ENCODE data around the gene SLC38A10. TPM values are rescaled to one million over a fixed set of nuclear protein-coding genes. Genes with fewer than 3 reads are reported as not detected.

SLC38A10 gene
- total and polyA plus RNA-seq, 2 donors from 2014 or later = 72.7 to 89.7 TPM

DNA sequence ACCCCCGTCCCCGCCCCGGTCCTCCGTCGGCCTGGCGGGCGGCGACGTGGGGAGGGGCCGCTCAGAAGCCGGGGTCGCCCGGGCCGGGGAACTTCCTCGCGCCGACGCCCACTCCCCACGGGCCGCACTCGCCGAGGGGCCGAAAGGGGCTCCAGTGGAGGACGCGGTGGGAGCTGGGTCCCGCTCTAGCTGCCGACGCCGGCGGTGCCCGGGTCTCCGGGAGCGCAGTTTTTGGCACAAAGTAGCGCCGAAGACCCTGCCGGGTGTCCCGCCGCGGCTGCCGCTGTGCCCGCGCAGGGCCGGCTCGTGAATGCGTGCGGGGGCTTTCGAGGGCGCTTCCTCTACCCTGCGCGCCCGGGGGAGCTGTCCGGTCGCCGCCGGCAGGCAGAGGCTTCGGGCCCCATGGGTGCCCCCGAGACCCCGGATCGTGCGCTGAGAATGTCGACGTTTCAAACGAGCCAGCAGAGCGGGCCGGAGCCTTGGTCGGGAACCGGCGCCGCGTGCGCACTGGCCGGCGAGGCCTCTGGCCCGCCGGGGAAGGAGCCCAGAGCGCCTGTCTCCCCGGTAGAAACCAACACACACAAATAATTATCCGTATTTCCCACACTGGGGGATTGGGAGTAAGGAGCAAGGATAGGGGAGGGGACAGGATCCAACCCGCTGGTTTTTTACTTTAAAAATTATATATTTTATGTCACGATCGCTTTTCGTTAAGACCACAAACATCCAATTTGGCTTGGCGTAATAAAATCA, 46.6 kb upstream of the SLC38A10 start:
- FAIRE-seq (no peak), DNase-seq (peak in 3 of 5 donors; percentile 56 to 76 (median 60))
- Histone ChIP-seq H3K4me3 (ENCODE audit: low read length in 3 of 3) (peak overlapping the region in 2 of 3 donors; percentile 45 to 86), H3K27me3 (ENCODE audit: control insufficient read depth, insufficient read depth, low read length) (no peaks in the 10 kb centered on the region), H3K4me1 (ENCODE audit: control insufficient read depth in 2 of 3, insufficient read depth in 2 of 3, low read depth in 1 of 3, low read length in 3 of 3) (peaks cover 0 to 31% (median 15%) of the 10 kb centered on the region in 3 donors), H3K27ac (ENCODE audit: low read depth in 2 of 2, low read length in 2 of 2) (peak overlapping the region; percentile 94 to 95), H3K9me3 (ENCODE audit: control insufficient read depth in 2 of 3, insufficient read depth in 1 of 3, low read length in 3 of 3) (no peaks in the 10 kb centered on the region), H3K9ac (ENCODE audit: low read length in 3 of 3) (peak overlapping the region in 2 of 3 donors; percentile 1 to 78), H3K36me3 (ENCODE audit: control insufficient read depth in 2 of 3, insufficient read depth in 3 of 3, low read length in 3 of 3) (no peaks in the 10 kb centered on the region)
- intact Hi-C loops (cut with DNase I) = no loop called here
- TF ChIP-seq CTCF (IDR thresholded peaks at IDR 0.05; ENCODE audit: borderline replicate concordance, extremely low read depth, insufficient read depth) = no peak

- intact Hi-C loops (cut with DNase I) = no loop called here
- DNase-seq = peak in 4 of 5 donors; percentile 54 to 84 (median 79)
- Histone ChIP-seq H3K36me3 (ENCODE audit: control insufficient read depth in 2 of 3, insufficient read depth in 3 of 3, low read length in 3 of 3) (no peaks in the 10 kb centered on the region), H3K4me3 (ENCODE audit: low read length in 3 of 3) (peak overlapping the region in 2 of 3 donors; percentile 7 to 86), H3K27me3 (ENCODE audit: control insufficient read depth, insufficient read depth, low read length) (no peaks in the 10 kb centered on the region), H3K9ac (ENCODE audit: low read length in 3 of 3) (peak overlapping the region in 2 of 3 donors; percentile 41 to 61), H3K4me1 (ENCODE audit: control insufficient read depth in 2 of 3, insufficient read depth in 2 of 3, low read depth in 1 of 3, low read length in 3 of 3) (peaks cover 0 to 28% (median 15%) of the 10 kb centered on the region in 3 donors), H3K27ac (ENCODE audit: low read depth in 2 of 2, low read length in 2 of 2) (peak overlapping the region; percentile 94 to 95), H3K9me3 (ENCODE audit: control insufficient read depth in 2 of 3, insufficient read depth in 1 of 3, low read length in 3 of 3) (no peaks in the 10 kb centered on the region)
- TF ChIP-seq CTCF (IDR thresholded peaks at IDR 0.05; ENCODE audit: borderline replicate concordance, extremely low read depth, insufficient read depth) = no peak
- no peak for FAIRE-seq
These were observed 45.8 kb upstream of the SLC38A10 start for GRCh38 chr17:81340607-81341515.

DNA sequence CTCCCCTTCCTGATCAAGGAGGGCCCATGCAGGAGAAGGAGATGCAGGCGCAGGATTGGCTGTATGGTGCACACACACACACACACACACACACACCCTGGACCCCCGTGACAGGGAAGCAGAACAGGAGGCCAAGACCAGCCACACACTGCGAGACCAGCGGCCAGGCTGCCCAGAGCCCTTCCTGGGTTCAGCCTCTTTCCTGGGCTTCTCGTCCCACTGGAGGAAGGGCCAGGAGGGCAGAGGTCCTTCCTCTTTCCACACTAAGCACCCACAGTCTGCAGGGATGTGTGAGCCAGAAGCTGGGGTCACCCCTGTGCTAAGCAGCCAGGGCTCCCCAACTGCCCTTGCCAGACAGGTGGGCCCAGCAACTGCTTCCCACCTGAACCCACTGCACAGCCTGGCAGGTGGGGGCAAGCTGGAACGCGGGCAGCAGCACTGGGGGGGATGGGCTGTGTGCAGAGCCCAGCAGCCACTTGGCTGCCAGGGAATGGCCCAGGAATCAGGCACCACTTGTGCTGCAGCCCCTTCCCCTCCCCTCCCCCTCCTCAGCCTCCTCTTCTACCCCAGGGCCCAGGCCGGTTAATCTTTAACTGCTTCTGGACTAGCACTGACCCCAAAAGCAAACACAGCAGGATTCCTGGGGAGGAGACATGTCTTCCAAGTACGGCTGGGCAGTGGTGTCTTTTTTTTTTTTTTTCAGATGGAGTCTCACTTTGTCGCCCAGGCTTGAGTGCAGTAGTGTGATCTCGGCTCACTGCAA, 44.6 kb upstream of the SLC38A10 start:
- FAIRE-seq (no peak), DNase-seq (peak; percentile 77 to 95 (median 94))
- intact Hi-C loops (cut with DNase I) = no loop called here
- Histone ChIP-seq H3K27me3 (ENCODE audit: control insufficient read depth, insufficient read depth, low read length) (no peaks in the 10 kb centered on the region), H3K27ac (ENCODE audit: low read depth in 2 of 2, low read length in 2 of 2) (peak overlapping the region; percentile 59 to 78), H3K9ac (ENCODE audit: low read length in 3 of 3) (peak overlapping the region in 2 of 3 donors; percentile 25 to 71), H3K4me1 (ENCODE audit: control insufficient read depth in 2 of 3, insufficient read depth in 2 of 3, low read depth in 1 of 3, low read length in 3 of 3) (peaks cover 0 to 30% (median 15%) of the 10 kb centered on the region in 3 donors), H3K9me3 (ENCODE audit: control insufficient read depth in 2 of 3, insufficient read depth in 1 of 3, low read length in 3 of 3) (no peaks in the 10 kb centered on the region), H3K4me3 (ENCODE audit: low read length in 3 of 3) (peak overlapping the region in 1 of 3 donors; percentile 35), H3K36me3 (ENCODE audit: control insufficient read depth in 2 of 3, insufficient read depth in 3 of 3, low read length in 3 of 3) (no peaks in the 10 kb centered on the region)
- TF ChIP-seq CTCF (IDR thresholded peaks at IDR 0.05; ENCODE audit: borderline replicate concordance, extremely low read depth, insufficient read depth) = no peak

Data from kidney (tissue), 14 donors.